GM10248 (cell line): ENCODE results near the gene EIF3D.

Source experiments
- CTCF ChIA-PET: fragments of 300-600 bp; sonication (Branson Sonifier 250); formaldehyde crosslinking; extraction: SDS; loops from one replicate; lab custom pipeline; 2021; ENCODE audit warnings: antibody characterized with exemption; lab: Yijun Ruan, JAX
- POLR2A ChIA-PET: fragments of 350-650 bp; sonication (Branson Sonifier 250); formaldehyde crosslinking; extraction: SDS; loops from one replicate; lab custom pipeline; 2020; ENCODE audit warnings: antibody characterized with exemption; lab: Yijun Ruan, JAX
- DNase-seq: peaks from one replicate; pipeline ENCODE4 v3.0.0; 2012; ENCODE audit errors: extremely low spot score
- CTCF ChIP-seq: IDR thresholded peaks from 2 replicates; pipeline ENCODE4 v1.5.1; 2012; ENCODE audit warnings: mild to moderate bottlenecking, low read depth; ENCODE audit errors: extremely low read depth, missing control alignments, control extremely low read depth

The EIF3D gene

GRCh38 chr22:36512333-36512732 is 16.6 kb downstream of the EIF3D start:
- TF ChIP-seq CTCF = no peak
- no peak for DNase-seq
- ChIA-PET POLR2A (interaction anchor here (0.5 to 1.4 kb wide), 3 partner anchors 11 to 467 kb away, joined by 3 read pairs; no protein-coding TSS in a partner anchor), CTCF (no interaction called here)

- POLR2A ChIA-PET = interaction anchor here (0.6 to 1.3 kb wide), 4 partner anchors 9 to 178 kb away, joined by 3 to 7 read pairs (median 4); partner anchors contain the start of gene MYH9
- TF ChIP-seq CTCF = peak; percentile 52
- CTCF ChIA-PET = interaction anchor here (0.8 to 3.1 kb wide), 13 partner anchors 10 to 532 kb away, joined by 3 to 31 read pairs (median 4); partner anchors contain the start of gene EIF3D
- DNase-seq = peak; percentile 42
Measured at GRCh38 chr22:36510966-36511881, 17.7 kb downstream of the EIF3D start.

DNA sequence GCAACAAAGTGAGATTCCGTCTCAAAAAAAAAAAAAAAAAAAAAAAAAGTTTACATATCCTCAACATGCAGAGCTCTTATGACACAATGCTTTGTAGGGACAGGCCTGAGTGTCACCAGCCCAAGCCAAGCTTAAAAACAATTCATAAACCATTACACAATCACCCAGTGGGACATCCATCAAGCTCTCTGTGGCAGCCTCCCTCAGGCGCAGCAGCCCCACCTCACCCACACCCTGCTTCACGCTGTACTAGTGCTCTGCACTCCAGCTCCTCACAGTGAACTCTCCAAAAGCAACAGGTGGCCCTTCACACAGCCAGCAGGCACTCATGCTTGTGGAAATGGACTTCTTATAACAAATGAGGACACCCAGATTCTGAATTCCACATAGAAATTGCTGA is 18.6 kb downstream of the EIF3D start:
- CTCF ChIA-PET = interaction anchor here (0.7 to 3.1 kb wide), 12 partner anchors 11 to 1020 kb away, joined by 3 to 31 read pairs (median 4); no protein-coding TSS in a partner anchor
- no peak for DNase-seq
- TF ChIP-seq CTCF = no peak
- POLR2A ChIA-PET = interaction anchor here (0.6 to 1.3 kb wide), 3 partner anchors 10 to 123 kb away, joined by 3 to 7 read pairs (median 4); partner anchors contain the start of gene MYH9

- ChIA-PET POLR2A (interaction anchor here (0.6 to 1.5 kb wide), 4 partner anchors 14 to 46 kb away, joined by 3 to 6 read pairs (median 4); partner anchors contain the start of gene EIF3D), CTCF (interaction anchor here (1.2 kb wide), 2 partner anchors 10 to 206 kb away, joined by 3 to 7 read pairs; no protein-coding TSS in a partner anchor)
- TF ChIP-seq CTCF = no peak
- DNase-seq = no peak
Measured at GRCh38 chr22:36507518-36508010, 21.4 kb downstream of the EIF3D start.

GRCh38 chr22:36506637-36507517 is 22.1 kb downstream of the EIF3D start, which contains the start of gene FOXRED2:
Gene FOXRED2, minus strand, starts transcription at chr22:36507040. Its CDS starts 618 bp downstream, at chr22:36506422.
- ChIA-PET CTCF (interaction anchor here (1.2 kb wide), 2 partner anchors 11 to 205 kb away, joined by 3 to 7 read pairs; no protein-coding TSS in a partner anchor), POLR2A (interaction anchor here (0.6 to 1.5 kb wide), 5 partner anchors 13 to 50 kb away, joined by 3 to 6 read pairs (median 5); partner anchors contain the start of gene EIF3D)
- TF ChIP-seq CTCF = no peak
- peak; percentile 98 for DNase-seq
